WTC11 (cell line): ENCODE data around the gene TTC19.

Experiments used
- ESRRA ChIP-seq: sonication (generic); formaldehyde crosslinking; IDR thresholded peaks from 2 replicates; pipeline ENCODE4 v1.8.1; 2022; ENCODE audit warnings: mild to moderate bottlenecking, missing genetic modification reagents, borderline replicate concordance
- JUN ChIP-seq: sonication (generic); formaldehyde crosslinking; IDR thresholded peaks from 2 replicates; pipeline ENCODE4 v1.8.0; 2023; ENCODE audit warnings: mild to moderate bottlenecking, missing genetic modification reagents
- NFE2L1 ChIP-seq: sonication (generic); formaldehyde crosslinking; IDR thresholded peaks from 2 replicates; pipeline ENCODE4 v1.8.1; 2023; ENCODE audit warnings: missing genetic modification reagents
- USF2 ChIP-seq: sonication (generic); formaldehyde crosslinking; IDR thresholded peaks from 2 replicates; pipeline ENCODE4 v1.8.1; 2023; ENCODE audit warnings: mild to moderate bottlenecking, missing genetic modification reagents, moderate library complexity
- ZNF121 ChIP-seq: sonication (generic); formaldehyde crosslinking; IDR thresholded peaks from 2 replicates; pipeline ENCODE4 v1.8.0; 2023; ENCODE audit warnings: missing genetic modification reagents

GRCh38 chr17:15971098-15971678 lies 28.4 kb upstream of the TTC19 start:
- TF ChIP-seq JUN (no peak), USF2 (CRISPR knock-in tag) (no peak), ESRRA (no peak), ZNF121 (no peak), NFE2L1 (no peak)
